Activated CD8-positive, alpha-beta memory T cell treated with anti-CD3 and anti-CD28 coated beads for 24 hours (primary cell): ENCODE data around the gene SLX4IP.

Source experiments
- DNase-seq: peaks from one replicate; pipeline ENCODE4 v3.0.0-alpha.2; 2020

Gene SLX4IP

GRCh38 chr20:10429443-10429981 is 5.6 kb upstream of the SLX4IP start:
- DNase-seq: no peak

GRCh38 chr20:10430000-10430466 is 5.1 kb upstream of the SLX4IP start:
- DNase-seq: no peak

- DNase-seq: no peak
These were observed 4.4 kb upstream of the SLX4IP start for GRCh38 chr20:10430704-10431103.

- no peak for DNase-seq
These were observed 3.0 kb upstream of the SLX4IP start for GRCh38 chr20:10432079-10432478.

GRCh38 chr20:10433014-10433622 is 2.0 kb upstream of the SLX4IP start:
- DNase-seq: no peak

GRCh38 chr20:10433623-10434466 is 1.3 kb upstream of the SLX4IP start, which contains the start of gene MKKS:
Gene MKKS (minus strand): TSS chr20:10434222. CDS start chr20:10413514, 20,708 bp downstream.
- peak; percentile 93 for DNase-seq

GRCh38 chr20:10434467-10434831 is 656 bp upstream of the SLX4IP start:
- DNase-seq: peak; percentile 87

- DNase-seq: no peak
These were observed 1.1 kb downstream of the SLX4IP start for GRCh38 chr20:10436053-10436699.

GRCh38 chr20:10438217-10438616 is 3.1 kb downstream of the SLX4IP start:
- DNase-seq: no peak

- DNase-seq: no peak
These were observed 8.8 kb downstream of the SLX4IP start for GRCh38 chr20:10443936-10444335.

GRCh38 chr20:10445758-10446157 is 10.7 kb downstream of the SLX4IP start:
- DNase-seq: no peak

GRCh38 chr20:10447028-10447427 is 11.9 kb downstream of the SLX4IP start:
- peak; percentile 64 for DNase-seq

GRCh38 chr20:10448270-10449156 is 13.4 kb downstream of the SLX4IP start:
- no peak for DNase-seq

- no peak for DNase-seq
These were observed 14.2 kb downstream of the SLX4IP start for GRCh38 chr20:10449270-10449669.

GRCh38 chr20:10453241-10453640 is 18.1 kb downstream of the SLX4IP start:
- no peak for DNase-seq

GRCh38 chr20:10454151-10454750 is 19.1 kb downstream of the SLX4IP start:
- DNase-seq: no peak

GRCh38 chr20:10461495-10461894 is 26.4 kb downstream of the SLX4IP start:
- no peak for DNase-seq

- DNase-seq: no peak
These were observed 27.4 kb downstream of the SLX4IP start for GRCh38 chr20:10462516-10462915.

- DNase-seq: no peak
These were observed 28.5 kb downstream of the SLX4IP start for GRCh38 chr20:10463622-10464021.

GRCh38 chr20:10465135-10465534 is 30.0 kb downstream of the SLX4IP start:
- no peak for DNase-seq

- no peak for DNase-seq
These were observed 31.2 kb downstream of the SLX4IP start for GRCh38 chr20:10466325-10466724.

GRCh38 chr20:10466855-10467254 is 31.8 kb downstream of the SLX4IP start:
- DNase-seq: no peak
